Brain microvascular endothelial cell (primary cell): ENCODE results near the gene ETFB.

Experiments
- DNase-seq: peaks from one replicate; pipeline ENCODE4 v3.0.0-alpha.2; 2020
- H3K27ac ChIP-seq: fragments of 250-450 bp; sonication (Bioruptor Pico); 2 replicates; pipeline ENCODE4 v1.5.1; 2020; ENCODE audit warnings: mild to moderate bottlenecking, moderate library complexity
- H3K27me3 ChIP-seq: fragments of 250-450 bp; sonication (Bioruptor Pico); replicated peaks from 2 replicates; pipeline ENCODE4 v1.5.1; 2020; ENCODE audit warnings: mild to moderate bottlenecking
- H3K36me3 ChIP-seq: fragments of 250-450 bp; sonication (Bioruptor Pico); replicated peaks from 2 replicates; pipeline ENCODE4 v1.5.1; 2020; ENCODE audit warnings: mild to moderate bottlenecking
- H3K4me3 ChIP-seq: 2 replicates; pipeline ENCODE4 v1.5.1; 2011; ENCODE audit warnings: low read depth, mild to moderate bottlenecking, control low read depth, low read length, moderate library complexity
- in situ Hi-C: cut with HindIII; loops from 2 replicates; pipeline ENCODE4 v1.10.0; 2017; ENCODE audit warnings: low sequenced_read_pairs, low pct_ligation_motif_present
- TF ChIP-seq, protein P1 (sequence below): IDR thresholded peaks from 2 replicates; pipeline ENCODE4 v1.5.1; 2011; ENCODE audit warnings: low read depth, mild to moderate bottlenecking, moderate library complexity, low read length, control low read depth, inconsistent platforms; ENCODE audit errors: missing control alignments

ETFB gene

DNA sequence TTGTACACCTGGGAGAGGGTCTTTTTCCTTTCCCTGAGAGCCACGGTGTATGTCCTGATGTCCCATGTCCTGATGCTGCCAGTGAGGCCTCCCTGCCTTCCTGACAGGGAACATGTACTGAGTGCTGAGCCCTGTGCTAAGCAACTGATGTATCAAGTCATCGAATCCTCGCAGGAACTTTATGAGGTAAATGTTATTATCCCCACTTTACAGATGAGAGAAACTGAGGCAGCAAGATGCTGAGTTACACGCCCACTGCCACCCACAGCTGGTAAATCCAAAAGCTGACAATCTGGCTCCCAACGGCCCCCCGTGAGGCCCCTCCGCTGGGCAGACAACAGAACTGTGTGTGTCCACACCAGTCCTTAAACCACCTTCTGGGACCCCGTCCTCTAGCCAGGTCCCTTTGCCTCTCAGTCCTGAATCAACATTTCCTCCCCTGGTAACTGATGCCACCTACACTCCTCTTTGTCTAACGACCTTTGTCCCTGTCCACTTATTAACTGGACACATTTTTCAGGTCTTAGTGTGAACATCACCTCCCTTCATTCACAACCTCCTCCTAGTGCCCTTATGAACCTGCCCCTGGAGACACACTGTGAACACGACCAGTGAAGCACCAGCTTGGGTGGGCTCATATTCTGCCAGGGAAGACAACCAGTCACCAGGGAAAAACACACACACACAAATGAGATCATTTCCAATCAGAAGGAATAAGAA lies 18.8 kb downstream of the ETFB start:
- no peaks in the 10 kb centered on the region for H3K27me3 ChIP-seq
- no peak for DNase-seq
- in situ Hi-C loops: no loop called here
- H3K36me3 ChIP-seq: peaks cover 6% of the 10 kb centered on the region
- H3K4me3 ChIP-seq: no peak overlapping the region
- TF ChIP-seq, protein P1, sequence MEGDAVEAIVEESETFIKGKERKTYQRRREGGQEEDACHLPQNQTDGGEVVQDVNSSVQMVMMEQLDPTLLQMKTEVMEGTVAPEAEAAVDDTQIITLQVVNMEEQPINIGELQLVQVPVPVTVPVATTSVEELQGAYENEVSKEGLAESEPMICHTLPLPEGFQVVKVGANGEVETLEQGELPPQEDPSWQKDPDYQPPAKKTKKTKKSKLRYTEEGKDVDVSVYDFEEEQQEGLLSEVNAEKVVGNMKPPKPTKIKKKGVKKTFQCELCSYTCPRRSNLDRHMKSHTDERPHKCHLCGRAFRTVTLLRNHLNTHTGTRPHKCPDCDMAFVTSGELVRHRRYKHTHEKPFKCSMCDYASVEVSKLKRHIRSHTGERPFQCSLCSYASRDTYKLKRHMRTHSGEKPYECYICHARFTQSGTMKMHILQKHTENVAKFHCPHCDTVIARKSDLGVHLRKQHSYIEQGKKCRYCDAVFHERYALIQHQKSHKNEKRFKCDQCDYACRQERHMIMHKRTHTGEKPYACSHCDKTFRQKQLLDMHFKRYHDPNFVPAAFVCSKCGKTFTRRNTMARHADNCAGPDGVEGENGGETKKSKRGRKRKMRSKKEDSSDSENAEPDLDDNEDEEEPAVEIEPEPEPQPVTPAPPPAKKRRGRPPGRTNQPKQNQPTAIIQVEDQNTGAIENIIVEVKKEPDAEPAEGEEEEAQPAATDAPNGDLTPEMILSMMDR: no peak
- H3K27ac ChIP-seq: no peak overlapping the region

DNA sequence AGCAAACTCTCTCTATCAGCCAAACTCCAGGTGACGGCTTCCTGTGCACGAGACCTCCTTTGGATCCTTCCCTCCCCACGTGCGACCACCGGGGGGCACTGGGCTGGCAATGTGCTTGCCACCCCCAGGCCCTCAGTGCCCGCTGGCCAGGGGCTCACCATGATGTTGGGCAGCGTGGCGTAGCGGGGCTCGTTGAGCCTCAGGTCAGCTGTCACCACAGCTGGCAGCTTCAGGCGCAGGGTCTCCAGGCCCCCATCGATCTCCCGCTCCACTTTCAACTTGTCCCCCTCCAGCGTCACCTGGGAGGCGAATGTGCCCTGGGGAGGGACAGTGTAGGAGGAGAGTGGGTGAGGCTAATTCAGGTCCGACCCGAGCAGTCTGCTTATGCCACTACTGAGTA lies 19.4 kb downstream of the ETFB start:
- no peak for DNase-seq
- TF ChIP-seq, protein P1: peak; percentile 13
- H3K4me3 ChIP-seq: no peak overlapping the region
- no peak overlapping the region for H3K27ac ChIP-seq
- in situ Hi-C loops: no loop called here
- peaks cover 6% of the 10 kb centered on the region for H3K36me3 ChIP-seq
- H3K27me3 ChIP-seq: no peaks in the 10 kb centered on the region

DNA sequence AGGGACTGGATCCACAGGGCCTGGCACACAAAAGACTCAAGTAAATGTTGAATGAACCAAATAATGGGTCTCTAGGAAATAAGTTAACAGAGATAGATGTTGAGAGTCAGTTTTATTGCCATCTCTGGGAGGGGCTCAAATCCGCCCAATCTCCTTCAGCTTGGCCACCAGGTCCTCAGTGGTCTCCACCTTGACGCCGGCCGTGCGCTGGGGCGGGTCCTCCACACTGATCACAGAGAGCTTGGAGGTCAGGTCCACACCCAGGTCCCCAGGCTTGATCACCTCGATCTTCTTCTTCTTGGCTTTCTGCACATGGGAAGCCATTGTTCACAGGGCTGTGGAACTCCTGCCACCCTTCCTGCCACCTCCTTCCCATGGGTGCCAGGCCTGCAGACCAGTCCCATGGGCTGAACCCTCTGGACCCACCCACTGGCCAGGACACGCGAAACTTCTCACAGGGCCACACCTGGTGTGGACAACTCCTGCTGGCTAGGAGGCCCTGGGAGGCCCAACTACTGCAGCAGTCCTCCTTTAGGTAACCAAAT lies 21.0 kb downstream of the ETFB start:
- in situ Hi-C loops: no loop called here
- Histone ChIP-seq H3K27ac (no peak overlapping the region), H3K4me3 (no peak overlapping the region), H3K36me3 (no peaks in the 10 kb centered on the region), H3K27me3 (no peaks in the 10 kb centered on the region)
- DNase-seq: no peak
- TF ChIP-seq, protein P1: no peak

DNA sequence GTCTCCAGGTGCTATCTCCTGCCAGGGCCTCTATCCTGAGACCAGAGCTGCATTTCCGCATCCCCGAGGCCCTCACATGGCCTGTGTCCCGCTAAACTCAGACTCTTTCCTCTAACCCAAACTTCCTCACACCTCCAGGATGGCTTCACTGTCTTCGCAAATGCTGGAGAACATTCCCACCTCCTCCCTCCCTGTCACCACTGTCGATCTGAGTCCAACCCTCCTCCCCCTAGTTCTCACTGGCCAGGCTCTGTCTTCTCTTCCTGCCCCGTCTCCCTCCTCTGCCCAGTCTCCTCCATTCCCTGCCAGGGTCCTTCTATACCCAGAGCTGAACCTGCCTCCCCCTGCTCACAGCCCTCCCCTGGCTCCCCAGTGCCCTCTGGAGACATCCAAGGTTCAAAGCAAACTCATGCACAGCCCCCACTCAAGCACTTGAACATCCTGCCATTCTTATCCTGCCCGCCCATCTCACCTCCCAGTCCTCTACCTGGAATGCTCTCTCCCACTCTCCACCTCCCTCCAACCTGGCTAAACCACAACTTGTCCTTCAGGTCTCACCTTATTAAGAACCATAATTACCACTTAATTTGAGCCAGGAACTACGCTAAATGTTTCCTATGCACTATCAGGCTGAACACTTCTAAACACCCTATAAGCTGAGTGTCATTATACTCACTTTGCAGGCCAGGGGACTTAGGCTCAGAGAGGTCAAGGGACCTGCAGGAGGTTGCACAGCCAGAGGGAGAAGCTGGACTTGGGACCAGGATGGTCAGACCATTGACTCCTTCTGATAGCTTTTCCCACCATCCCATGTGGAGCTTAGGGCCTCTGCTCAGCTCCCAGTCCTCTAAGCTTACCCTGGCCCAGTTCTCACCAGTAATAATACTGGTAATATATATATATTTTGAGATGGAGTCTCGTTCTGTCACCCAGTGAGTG lies 23.3 kb downstream of the ETFB start:
- TF ChIP-seq, protein P1: no peak
- H3K4me3 ChIP-seq: no peak overlapping the region
- no peak for DNase-seq
- H3K36me3 ChIP-seq: no peaks in the 10 kb centered on the region
- in situ Hi-C loops: no loop called here
- H3K27me3 ChIP-seq: no peaks in the 10 kb centered on the region
- H3K27ac ChIP-seq: no peak overlapping the region

DNA sequence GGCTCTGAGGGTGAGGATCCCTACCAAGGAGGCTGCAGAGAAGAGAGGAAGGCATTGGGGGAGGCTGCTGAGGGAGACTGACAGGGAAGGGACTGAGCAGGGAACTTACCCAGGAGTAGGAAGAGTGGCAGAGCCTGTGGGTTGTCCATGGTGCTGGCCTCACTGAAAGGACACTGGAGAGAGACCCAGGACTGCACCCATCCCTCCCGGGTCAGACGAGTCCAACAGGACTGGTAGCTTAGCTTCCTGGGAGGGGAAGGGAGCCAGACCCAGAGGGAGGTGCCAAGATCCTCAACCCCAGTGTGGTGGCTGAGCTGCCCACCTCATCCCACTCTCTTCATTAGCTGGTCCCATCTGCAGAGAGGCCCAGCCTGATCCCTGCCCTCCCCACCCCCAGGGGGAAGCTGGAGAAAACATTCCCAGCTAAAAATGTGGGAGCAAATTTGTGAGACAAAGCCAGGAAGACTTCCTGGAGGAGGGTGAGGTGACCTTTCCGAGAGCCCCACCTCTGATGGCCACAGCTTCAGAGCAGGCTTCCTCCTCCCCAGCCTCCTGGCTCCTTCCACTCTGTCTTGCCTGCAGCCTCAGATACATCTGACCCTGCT lies 24.1 kb downstream of the ETFB start, which contains the start of gene VSIG10L:
Gene VSIG10L, minus strand, starts transcription at position 164 of the 605 bp plus-strand sequence. Its CDS starts 15 bp downstream, at position 149.
- in situ Hi-C loops: no loop called here

More for the DNA sequence above, 24.1 kb downstream of the ETFB start, which contains the start of gene VSIG10L:
- Histone ChIP-seq H3K36me3 (no peaks in the 10 kb centered on the region), H3K27ac (no peak within 1 kb of the TSS), H3K27me3 (no peaks in the 10 kb centered on the region), H3K4me3 (no peak within 1 kb of the TSS)
- DNase-seq: no peak
- TF ChIP-seq, protein P1: no peak
